HG02885 (cell line): ENCODE measurements around the gene PCGF1.
A peak's percentile ranks its signal among the peaks of the same experiment; 100 is the strongest.

Source experiments
- ATAC-seq: cut with Tn5 transposase; IDR thresholded peaks from one replicate; pipeline ENCODE4 v1.9.1; 2021; ENCODE audit warnings: mild to moderate bottlenecking; ENCODE audit not compliant: unreplicated experiment, poor library complexity

PCGF1 gene

GRCh38 chr2:74538881-74539339, 31.4 kb upstream of the PCGF1 start:
- peak; percentile 52 for ATAC-seq

- ATAC-seq, result no peak
Measured at GRCh38 chr2:74537140-74537539, 29.6 kb upstream of the PCGF1 start.

GRCh38 chr2:74536166-74536950, 28.9 kb upstream of the PCGF1 start:
- no peak for ATAC-seq

- no peak for ATAC-seq
Measured at GRCh38 chr2:74535440-74535965, 28.0 kb upstream of the PCGF1 start.

GRCh38 chr2:74534411-74534810, 26.9 kb upstream of the PCGF1 start:
- no peak for ATAC-seq

- ATAC-seq, result no peak
Measured at GRCh38 chr2:74533464-74533863, 26.0 kb upstream of the PCGF1 start.

- ATAC-seq, result no peak
Measured at GRCh38 chr2:74532222-74532621, 24.7 kb upstream of the PCGF1 start.

GRCh38 chr2:74531666-74532065, 24.2 kb upstream of the PCGF1 start:
- no peak for ATAC-seq

- peak; percentile 25 for ATAC-seq
Measured at GRCh38 chr2:74530239-74531187, 23.0 kb upstream of the PCGF1 start.

- ATAC-seq, result peak; percentile 82
Measured at GRCh38 chr2:74529357-74530238, 22.1 kb upstream of the PCGF1 start, which contains the start of the genes AUP1 and HTRA2. Gene AUP1 (minus strand): TSS chr2:74529706. CDS start chr2:74529629, 77 bp downstream. Gene HTRA2 (plus strand): TSS chr2:74529933. CDS start chr2:74530007, 74 bp downstream.

- peak; percentile 5 for ATAC-seq
Measured at GRCh38 chr2:74528600-74529356, 21.3 kb upstream of the PCGF1 start.

- ATAC-seq, result no peak
Measured at GRCh38 chr2:74527741-74528140, 20.2 kb upstream of the PCGF1 start.

- ATAC-seq, result no peak
Measured at GRCh38 chr2:74526649-74527230, 19.2 kb upstream of the PCGF1 start.

GRCh38 chr2:74525717-74526648, 18.5 kb upstream of the PCGF1 start, which contains the start of gene DQX1:
Gene DQX1 (minus strand): TSS chr2:74526231. CDS start chr2:74525729, 502 bp downstream.
- no peak for ATAC-seq

- no peak for ATAC-seq
Measured at GRCh38 chr2:74524955-74525716, 17.6 kb upstream of the PCGF1 start.

- ATAC-seq, result no peak
Measured at GRCh38 chr2:74524005-74524404, 16.5 kb upstream of the PCGF1 start.

GRCh38 chr2:74522516-74522915, 15.0 kb upstream of the PCGF1 start:
- no peak for ATAC-seq
